H1 (cell line): ENCODE data around the gene OR10G7. TPM values are rescaled to one million over a fixed set of nuclear protein-coding genes. Genes with fewer than 3 reads are reported as not detected.

ENCODE experiments used
- CTCF ChIA-PET: fragments of 300-600 bp; sonication (Branson Sonifier 250); formaldehyde crosslinking; loops from one replicate; lab custom pipeline; 2021; ENCODE audit not compliant: partially characterized antibody; lab: Charles Lee
- POLR2A ChIA-PET: fragments of 300-600 bp; sonication (Branson Sonifier 250); formaldehyde crosslinking; loops from one replicate; lab custom pipeline; 2021; ENCODE audit warnings: inconsistent platforms; ENCODE audit not compliant: partially characterized antibody; lab: Charles Lee
- DNase-seq, 2 experiments: peaks; one replicate each; pipeline versions ENCODE4 v3.0.0 to v3.0.0-alpha.2; 2010 to 2022; ENCODE audit warnings: low spot score in 2 of 2, low read depth in 1 of 2, mixed read lengths in 1 of 2
- FAIRE-seq: peaks from 2 replicates; lab custom pipeline; 2011; peaks lifted over from hg19 to GRCh38; lab: Jason Lieb, UNC
- H2AFZ ChIP-seq: 2 replicates; pipeline ENCODE4 v1.8.1; 2012; ENCODE audit warnings: low read length, inconsistent platforms
- H2AK5ac ChIP-seq: 2 replicates; pipeline ENCODE4 v1.6.1; 2013; ENCODE audit warnings: low read depth, low read length
- H2BK120ac ChIP-seq: replicated peaks from 2 replicates; pipeline ENCODE3; 2013; ENCODE audit warnings: low read depth, low read length, inconsistent platforms
- H2BK12ac ChIP-seq: 2 replicates; pipeline ENCODE4 v1.6.1; 2013; ENCODE audit warnings: low read depth, low read length
- H2BK15ac ChIP-seq: 2 replicates; pipeline ENCODE4 v1.6.1; 2013; ENCODE audit warnings: low read length
- H2BK20ac ChIP-seq: 2 replicates; pipeline ENCODE4 v1.6.1; 2013; ENCODE audit warnings: low read length
- H2BK5ac ChIP-seq: 2 replicates; pipeline ENCODE4 v1.6.1; 2013; ENCODE audit warnings: low read depth, low read length
- H3K14ac ChIP-seq: 2 replicates; pipeline ENCODE4 v1.6.1; 2013; ENCODE audit warnings: inconsistent platforms; ENCODE audit not compliant: insufficient read length
- H3K18ac ChIP-seq: 2 replicates; pipeline ENCODE4 v1.6.1; 2013; ENCODE audit warnings: low read length; ENCODE audit errors: extremely low read depth
- H3K23ac ChIP-seq: 2 replicates; pipeline ENCODE4 v1.6.1; 2013; ENCODE audit warnings: inconsistent platforms; ENCODE audit not compliant: insufficient read length
- H3K23me2 ChIP-seq: 2 replicates; pipeline ENCODE4 v1.6.1; 2013; ENCODE audit warnings: low read depth, low read length
- H3K27ac ChIP-seq: 2 replicates; pipeline ENCODE4 v1.6.1; 2011; ENCODE audit warnings: low read depth, low read length, inconsistent platforms
- H3K27me3 ChIP-seq, 4 experiments: replicated peaks in 1 of 4; 1 replicate in 1 of 4; 2 replicates in 3 of 4; pipeline versions ENCODE4 v1.6.1 to v1.8.1; 2011 to 2013; ENCODE audit warnings: low read length in 3 of 4, mild to moderate bottlenecking in 3 of 4, inconsistent platforms in 2 of 4, mixed read lengths in 2 of 4, moderate library complexity in 1 of 4; ENCODE audit not compliant: control insufficient read depth in 3 of 4, insufficient read depth in 3 of 4; ENCODE audit errors: extremely low read depth in 1 of 4
- H3K36me3 ChIP-seq, 4 experiments: 2 replicates each; pipeline versions ENCODE4 v1.6.1 to v1.8.1; 2011 to 2013; ENCODE audit warnings: mild to moderate bottlenecking in 4 of 4, low read length in 3 of 4, moderate library complexity in 2 of 4, control low read depth in 1 of 4, inconsistent platforms in 1 of 4; ENCODE audit not compliant: insufficient read depth in 4 of 4, control insufficient read depth in 2 of 4
- H3K4ac ChIP-seq: replicated peaks from 2 replicates; pipeline ENCODE3; 2013; ENCODE audit warnings: low read length, low read depth, mixed read lengths, inconsistent platforms; ENCODE audit not compliant: insufficient read length
- H3K4me1 ChIP-seq, 4 experiments: replicated peaks in 1 of 4; 1 replicate in 1 of 4; 2 replicates in 3 of 4; pipeline versions ENCODE4 v1.6.1 to v1.8.1; 2011 to 2013; ENCODE audit warnings: low read length in 3 of 4, inconsistent platforms in 2 of 4, mixed read lengths in 1 of 4; ENCODE audit not compliant: insufficient read depth in 4 of 4, control insufficient read depth in 3 of 4
- H3K4me2 ChIP-seq, 2 experiments: 2 replicates each; pipeline versions ENCODE4 v1.6.1 to v1.8.1; 2011 to 2013; ENCODE audit warnings: low read depth in 2 of 2, low read length in 2 of 2, control low read depth in 1 of 2, inconsistent platforms in 1 of 2, mild to moderate bottlenecking in 1 of 2; ENCODE audit not compliant: insufficient read depth in 1 of 2
- H3K4me3 ChIP-seq, 4 experiments: fragments of 200-600, 300-600 bp in 1 of 4; sonication (generic), shearing (Covaris generic), sonication (Bioruptor Twin) in 1 of 4; 2 replicates each; pipeline versions ENCODE4 v1.5.1 to v1.8.1; 2011 to 2016; ENCODE audit warnings: low read length in 4 of 4, low read depth in 3 of 4, control low read depth in 2 of 4, inconsistent platforms in 2 of 4, mild to moderate bottlenecking in 2 of 4, mixed read lengths in 1 of 4, moderate library complexity in 1 of 4; ENCODE audit not compliant: insufficient read depth in 2 of 4; ENCODE audit errors: extremely low read depth in 1 of 4
- H3K56ac ChIP-seq: replicated peaks from 2 replicates; pipeline ENCODE3; 2013; ENCODE audit warnings: low read depth, mild to moderate bottlenecking, mixed read lengths, low read length, inconsistent platforms; ENCODE audit not compliant: insufficient read length
- H3K79me1 ChIP-seq: 2 replicates; pipeline ENCODE4 v1.6.1; 2013; ENCODE audit warnings: low read depth, low read length, control low read depth
- H3K79me2 ChIP-seq, 2 experiments: 2 replicates each; pipeline versions ENCODE4 v1.6.1 to v1.8.1; 2012 to 2013; ENCODE audit warnings: low read length in 2 of 2, mild to moderate bottlenecking in 2 of 2, inconsistent platforms in 1 of 2; ENCODE audit not compliant: insufficient read depth in 2 of 2, control insufficient read depth in 1 of 2
- H3K9ac ChIP-seq, 4 experiments: replicated peaks in 1 of 4; 1 replicate in 1 of 4; 2 replicates in 3 of 4; pipeline versions ENCODE4 v1.6.1 to v1.8.1; 2011 to 2013; ENCODE audit warnings: low read depth in 3 of 4, low read length in 3 of 4, control low read depth in 2 of 4, mild to moderate bottlenecking in 2 of 4, moderate library complexity in 2 of 4, inconsistent platforms in 1 of 4; ENCODE audit errors: extremely low read depth in 1 of 4
- H3K9me3 ChIP-seq, 2 experiments: 2 replicates each; pipeline versions ENCODE4 v1.6.1 to v1.8.1; 2012 to 2013; ENCODE audit warnings: mild to moderate bottlenecking in 2 of 2, moderate library complexity in 2 of 2, control low read depth in 1 of 2, inconsistent platforms in 1 of 2, low read depth in 1 of 2, low read length in 1 of 2, mixed read lengths in 1 of 2; ENCODE audit not compliant: insufficient read depth in 2 of 2
- H4K20me1 ChIP-seq, 2 experiments: replicated peaks in 1 of 2; 2 replicates each; pipeline versions ENCODE3 to v1.8.1; 2011 to 2013; ENCODE audit warnings: inconsistent platforms in 2 of 2, low read length in 2 of 2, mild to moderate bottlenecking in 1 of 2; ENCODE audit not compliant: insufficient read depth in 2 of 2, control insufficient read depth in 1 of 2
- H4K5ac ChIP-seq: 2 replicates; pipeline ENCODE4 v1.6.1; 2013; ENCODE audit warnings: low read length, low read depth, mixed read lengths, inconsistent platforms; ENCODE audit not compliant: insufficient read length
- H4K8ac ChIP-seq: 2 replicates; pipeline ENCODE4 v1.8.0; 2013; ENCODE audit warnings: mild to moderate bottlenecking, moderate library complexity, low read length, inconsistent platforms; ENCODE audit not compliant: insufficient read depth; ENCODE audit errors: extremely low read depth
- H4K91ac ChIP-seq: replicated peaks from 2 replicates; pipeline ENCODE3; 2013; ENCODE audit warnings: low read length, mixed read lengths, inconsistent platforms; ENCODE audit not compliant: insufficient read length
- ATF3 ChIP-seq: IDR thresholded peaks from 2 replicates; pipeline ENCODE4 v1.6.1; 2011; ENCODE audit warnings: low read depth, mild to moderate bottlenecking, low read length; ENCODE audit not compliant: insufficient read depth
- CHD1 ChIP-seq: IDR thresholded peaks from 2 replicates; pipeline ENCODE4 v1.6.1; 2012; ENCODE audit warnings: low read depth, low read length, improper control_type of control experiment
- CREB1 ChIP-seq: IDR thresholded peaks from 2 replicates; pipeline ENCODE4 v1.6.1; 2012; ENCODE audit warnings: inconsistent platforms
- CTBP2 ChIP-seq: IDR thresholded peaks from 2 replicates; pipeline ENCODE4 v1.7.0; 2011; ENCODE audit warnings: borderline replicate concordance, mild to moderate bottlenecking, moderate library complexity, mixed read lengths, low read length; ENCODE audit not compliant: insufficient read depth, insufficient read length
- EZH2 ChIP-seq: fragments of 200-600 bp; sonication (generic); IDR thresholded peaks from 2 replicates; pipeline ENCODE4 v1.7.1; 2012; ENCODE audit warnings: low read depth, mild to moderate bottlenecking, moderate library complexity, low read length, inconsistent platforms; ENCODE audit not compliant: severe bottlenecking
- GABPA ChIP-seq: IDR thresholded peaks from 2 replicates; pipeline ENCODE4 v1.6.1; 2011; ENCODE audit warnings: mild to moderate bottlenecking, low read length, moderate library complexity, borderline replicate concordance; ENCODE audit not compliant: insufficient read depth
- GTF2F1 ChIP-seq: IDR thresholded peaks from 2 replicates; pipeline ENCODE4 v1.6.1; 2012; ENCODE audit warnings: low read depth, low read length, improper control_type of control experiment, borderline replicate concordance
- JUN ChIP-seq: IDR thresholded peaks from 2 replicates; pipeline ENCODE4 v1.6.1; 2011; ENCODE audit warnings: low read depth, mild to moderate bottlenecking, improper control_type of control experiment, low read length
- KDM1A ChIP-seq: fragments of 200-600, 300-600 bp; sonication (generic); IDR thresholded peaks from 2 replicates; pipeline ENCODE4 v1.7.1; 2016; ENCODE audit warnings: mild to moderate bottlenecking, low read length, borderline replicate concordance
- POU5F1 ChIP-seq: IDR thresholded peaks from 2 replicates; pipeline ENCODE4 v1.6.1; 2011; ENCODE audit warnings: low read depth, mild to moderate bottlenecking, low read length, moderate library complexity
- RBBP5 ChIP-seq: IDR thresholded peaks from 2 replicates; pipeline ENCODE4 v1.7.1; 2012; ENCODE audit warnings: low read depth, mild to moderate bottlenecking, inconsistent platforms, low read length, moderate library complexity, borderline replicate concordance
- SP4 ChIP-seq: IDR thresholded peaks from 2 replicates; pipeline ENCODE4 v1.6.1; 2012; ENCODE audit warnings: low read length, inconsistent platforms
- TBP ChIP-seq: IDR thresholded peaks from 2 replicates; pipeline ENCODE4 v1.6.1; 2011; ENCODE audit warnings: low read depth, low read length, improper control_type of control experiment
- WGBS, 2 experiments: shearing (Covaris generic) in 1 of 2; methylation state at CpG; one replicate each; pipeline versions ENCODE4 v1.1.6 to v1.1.7; 2013 to 2015; ENCODE audit warnings: low lambda C conversion rate in 2 of 2, mixed read lengths in 2 of 2, inconsistent platforms in 1 of 2, low coverage in 1 of 2, missing lambda C conversion rate in 1 of 2; ENCODE audit not compliant: insufficient replicate concordance in 2 of 2, insufficient coverage in 1 of 2, insufficient read length in 1 of 2; ENCODE audit errors: extremely low coverage in 1 of 2, missing lambda C conversion rate in 1 of 2; 5-methylcytosine and 5-hydroxymethylcytosine counted together
- polyA plus RNA-seq, 7 experiments: library from polyadenylated mRNA; depleted of rRNA in 3 of 7; stranded (reverse) in 5 of 7; unstranded in 2 of 7; fragments of >200 nt in 5 of 7; fragments of 200-250 nt in 2 of 7; gene quantifications; 1 replicate in 5 of 7; 2 replicates in 1 of 7; 4 replicates in 1 of 7; pipeline versions ENCODE4 v1.2.1 to v1.2.3, GENCODE V29; 2011 to 2013; ENCODE audit warnings: missing spikeins in 2 of 7, mixed read lengths in 2 of 7
- total RNA-seq: library from RNA; stranded (reverse); fragmentation: NEBNext Ultra II Directional; extraction: Animal tissue kit (Norgen Biotek cat#: 25700); gene quantifications from 2 replicates; pipeline ENCODE4 v1.2.1, GENCODE V29; 2021

The OR10G7 gene
- total and polyA plus RNA-seq, 2 of the 8 experiments (the other 6 are each of a cell fraction or from before 2014, with no cell fraction given) = not detected

- H3K4me3 ChIP-seq = no peak overlapping the region
- no peak overlapping the region for H2BK5ac ChIP-seq
- no peak for DNase-seq
- H2AFZ ChIP-seq = no peak overlapping the region
- no peak overlapping the region for H3K4ac ChIP-seq
- H3K23me2 ChIP-seq = no peaks in the 10 kb centered on the region; the same call in 1 of the 2 replicates
- H4K8ac ChIP-seq = no peak overlapping the region
- no peaks in the 10 kb centered on the region for H3K79me2 ChIP-seq
- no peak overlapping the region for H3K4me2 ChIP-seq
- H3K4me1 ChIP-seq = no peaks in the 10 kb centered on the region
- no peak overlapping the region for H2BK15ac ChIP-seq
- H3K9ac ChIP-seq = no peak overlapping the region
- H3K36me3 ChIP-seq = no peaks in the 10 kb centered on the region
- H3K56ac ChIP-seq = no peak overlapping the region
- no peak overlapping the region for H3K14ac ChIP-seq
- H3K23ac ChIP-seq = no peak overlapping the region
- CTCF ChIA-PET = no interaction called here
- H3K79me1 ChIP-seq = no peaks in the 10 kb centered on the region
- no peaks in the 10 kb centered on the region for H3K27me3 ChIP-seq
- no peak overlapping the region for H4K91ac ChIP-seq
- no peaks in the 10 kb centered on the region for H3K9me3 ChIP-seq
- POLR2A ChIA-PET = no interaction called here
- H3K18ac ChIP-seq = no peak overlapping the region
- WGBS, 2 experiments = 78% methylated on average over 10 of the region's 10 CpGs; no CpG with 5 or more reads in 1 of the 2 experiments
- no peak overlapping the region for H2BK20ac ChIP-seq
- no peak for FAIRE-seq
- H4K5ac ChIP-seq = no peak overlapping the region
- no peak overlapping the region for H2AK5ac ChIP-seq
- no peaks in the 10 kb centered on the region for H4K20me1 ChIP-seq
- no peak overlapping the region for H2BK12ac ChIP-seq
- no peak overlapping the region for H2BK120ac ChIP-seq
- no peak overlapping the region for H3K27ac ChIP-seq
- TF ChIP-seq KDM1A (no peak), JUN (no peak), SP4 (no peak), GTF2F1 (no peak), EZH2 (no peak), CREB1 (no peak), GABPA (no peak), TBP (no peak), CHD1 (no peak), ATF3 (no peak), POU5F1 (no peak), CTBP2 (no peak), RBBP5 (no peak)
Observed at GRCh38 chr11:124085997-124086846, 45.1 kb upstream of the OR10G7 start.
